Tibial artery (tissue), 4 donors: ENCODE results near the gene CLK3.

Source experiments
- DNase-seq, 2 donors: peaks; one replicate each; pipeline ENCODE4 v3.0.0-alpha.2; 2019
- H3K27ac ChIP-seq, 2 donors: fragments of 200-600 bp; sonication (generic) in 1 of 2; 1 replicate in 1 of 2; 2 replicates in 1 of 2; pipeline ENCODE4 v1.5.1; 2018 to 2019; ENCODE audit warnings: mild to moderate bottlenecking in 1 of 2
- H3K27me3 ChIP-seq, 2 donors: fragments of 200-600 bp; sonication (generic) in 1 of 2; one replicate each; pipeline versions ENCODE4 v1.5.1 to v1.6.0; 2016 to 2019
- H3K36me3 ChIP-seq, 3 donors: fragments of 200-600 bp; sonication (generic) in 2 of 3; one replicate each; pipeline ENCODE4 v1.5.1; 2016 to 2019; ENCODE audit warnings: mild to moderate bottlenecking in 2 of 3
- H3K4me1 ChIP-seq, 4 donors: fragments of 200-600 bp; sonication (generic) in 2 of 4; 1 replicate in 3 of 4; 2 replicates in 1 of 4; pipeline ENCODE4 v1.5.1; 2016 to 2019
- H3K4me3 ChIP-seq, 2 donors: fragments of 200-600 bp; sonication (generic) in 1 of 2; 1 replicate in 1 of 2; 2 replicates in 1 of 2; pipeline ENCODE4 v1.5.1; 2018 to 2019; ENCODE audit warnings: mild to moderate bottlenecking in 2 of 2
- H3K9me3 ChIP-seq, 3 donors: fragments of 200-600 bp; sonication (generic) in 1 of 3; one replicate each; pipeline ENCODE4 v1.5.1; 2016 to 2019
- intact Hi-C: fragments of 100-400 bp; cut with DNase I; formaldehyde crosslinking; loops from one replicate; pipeline ENCODE4 v1.15.0; 2023; ENCODE audit warnings: low total_unique reads
- TF ChIP-seq, protein P1 (sequence below), 2 experiments: fragments of 200-600 bp in 1 of 2; fragments of 450-650 bp in 1 of 2; IDR thresholded peaks; one replicate each; pipeline ENCODE4 v1.5.1; 2017 to 2019; ENCODE audit warnings: antibody characterized with exemption in 2 of 2, mild to moderate bottlenecking in 1 of 2, moderate library complexity in 1 of 2

The CLK3 gene

DNA sequence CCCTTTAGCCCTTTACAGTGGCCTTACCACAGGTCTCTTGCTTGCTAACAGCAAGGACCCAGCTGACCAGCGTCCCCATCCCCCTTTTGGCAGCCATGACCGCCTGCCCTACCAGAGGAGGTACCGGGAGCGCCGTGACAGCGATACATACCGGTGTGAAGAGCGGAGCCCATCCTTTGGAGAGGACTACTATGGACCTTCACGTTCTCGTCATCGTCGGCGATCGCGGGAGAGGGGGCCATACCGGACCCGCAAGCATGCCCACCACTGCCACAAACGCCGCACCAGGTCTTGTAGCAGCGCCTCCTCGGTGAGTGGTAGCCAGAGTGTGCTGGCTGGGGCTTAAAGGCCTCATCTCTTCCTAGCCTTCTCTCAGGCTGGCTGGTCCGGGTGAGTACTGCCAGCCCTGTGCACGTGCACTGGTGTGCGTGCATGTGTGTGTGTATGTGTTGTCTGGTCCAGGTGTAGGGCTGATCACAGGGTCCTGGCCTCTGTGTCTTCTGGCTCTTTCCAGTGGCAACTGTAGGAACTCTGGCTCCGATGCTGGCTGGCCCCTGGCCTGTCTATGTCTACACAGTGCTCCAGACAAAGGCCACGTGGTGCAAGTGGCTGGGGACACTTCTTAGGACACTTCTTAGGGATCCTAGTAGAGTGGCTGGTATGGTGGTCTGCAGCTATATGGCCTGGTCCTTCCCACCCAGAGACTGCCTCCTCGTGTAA, 4.4 kb downstream of the CLK3 start:
- no peaks in the 10 kb centered on the region for H3K9me3 ChIP-seq
- H3K27ac ChIP-seq = no peak overlapping the region
- H3K27me3 ChIP-seq = no peaks in the 10 kb centered on the region
- H3K36me3 ChIP-seq = peaks cover 59 to 64% (median 62%) of the 10 kb centered on the region in 3 donors
- no peak for DNase-seq
- TF ChIP-seq, protein P1, sequence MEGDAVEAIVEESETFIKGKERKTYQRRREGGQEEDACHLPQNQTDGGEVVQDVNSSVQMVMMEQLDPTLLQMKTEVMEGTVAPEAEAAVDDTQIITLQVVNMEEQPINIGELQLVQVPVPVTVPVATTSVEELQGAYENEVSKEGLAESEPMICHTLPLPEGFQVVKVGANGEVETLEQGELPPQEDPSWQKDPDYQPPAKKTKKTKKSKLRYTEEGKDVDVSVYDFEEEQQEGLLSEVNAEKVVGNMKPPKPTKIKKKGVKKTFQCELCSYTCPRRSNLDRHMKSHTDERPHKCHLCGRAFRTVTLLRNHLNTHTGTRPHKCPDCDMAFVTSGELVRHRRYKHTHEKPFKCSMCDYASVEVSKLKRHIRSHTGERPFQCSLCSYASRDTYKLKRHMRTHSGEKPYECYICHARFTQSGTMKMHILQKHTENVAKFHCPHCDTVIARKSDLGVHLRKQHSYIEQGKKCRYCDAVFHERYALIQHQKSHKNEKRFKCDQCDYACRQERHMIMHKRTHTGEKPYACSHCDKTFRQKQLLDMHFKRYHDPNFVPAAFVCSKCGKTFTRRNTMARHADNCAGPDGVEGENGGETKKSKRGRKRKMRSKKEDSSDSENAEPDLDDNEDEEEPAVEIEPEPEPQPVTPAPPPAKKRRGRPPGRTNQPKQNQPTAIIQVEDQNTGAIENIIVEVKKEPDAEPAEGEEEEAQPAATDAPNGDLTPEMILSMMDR (IDR thresholded peaks at IDR 0.05) = no peak
- H3K4me3 ChIP-seq = no peak overlapping the region
- H3K4me1 ChIP-seq = peaks cover 0 to 51% (median 38%) of the 10 kb centered on the region in 4 donors
- intact Hi-C loops = no loop called here

DNA sequence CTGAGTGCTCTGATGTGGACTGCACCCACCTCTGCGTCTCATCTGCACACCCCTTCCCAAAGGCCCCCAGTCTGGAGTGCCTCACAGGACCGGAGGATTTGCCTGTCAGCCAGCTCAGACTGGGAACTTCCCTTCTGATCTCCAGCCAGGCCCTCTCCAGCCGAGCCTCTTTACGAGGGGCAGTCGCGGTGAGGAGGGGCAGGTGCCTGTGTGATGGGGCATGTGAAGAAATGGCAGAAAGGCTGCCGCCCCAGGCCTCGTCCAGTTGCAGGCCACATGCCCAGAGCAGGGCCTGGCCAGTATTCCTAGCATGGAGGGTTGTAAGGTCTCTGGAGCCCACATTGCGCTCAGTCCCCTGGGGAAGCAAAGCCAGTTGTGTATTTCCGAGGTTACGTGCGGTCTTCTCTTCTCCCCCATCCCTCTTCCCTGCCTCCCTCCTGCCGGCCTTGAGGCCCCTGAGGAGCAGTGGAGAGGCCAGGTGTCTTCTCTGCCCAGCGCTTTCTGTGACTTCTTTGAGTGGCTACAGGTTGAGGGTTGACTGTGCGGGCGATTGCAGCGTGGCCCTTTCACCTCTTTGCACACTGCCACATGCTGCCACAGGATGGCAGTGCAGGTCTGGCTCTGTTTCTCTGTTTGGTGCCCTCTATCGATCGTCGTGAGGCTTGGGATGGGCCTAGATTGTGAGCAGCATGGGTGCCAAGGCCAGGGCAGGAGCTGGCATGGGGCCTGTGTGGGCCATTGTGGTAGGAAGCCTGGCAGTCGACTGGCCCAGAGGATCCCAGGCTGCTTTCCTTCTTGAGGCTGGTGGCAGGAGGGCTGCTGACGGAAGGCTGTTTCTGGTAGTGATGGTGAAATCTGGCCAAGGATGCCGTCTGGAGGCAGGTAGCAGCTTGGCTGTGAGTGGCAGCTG, 5.3 kb downstream of the CLK3 start:
- Histone ChIP-seq H3K36me3 (peaks cover 67 to 72% (median 70%) of the 10 kb centered on the region in 3 donors), H3K4me1 (peaks cover 0 to 51% (median 38%) of the 10 kb centered on the region in 4 donors), H3K4me3 (no peak overlapping the region), H3K27me3 (no peaks in the 10 kb centered on the region), H3K27ac (no peak overlapping the region), H3K9me3 (no peaks in the 10 kb centered on the region)
- TF ChIP-seq, protein P1 (IDR thresholded peaks at IDR 0.05) = peak; percentile 52 to 54
- intact Hi-C loops = no loop called here
- peak; percentile 49 to 73 for DNase-seq

DNA sequence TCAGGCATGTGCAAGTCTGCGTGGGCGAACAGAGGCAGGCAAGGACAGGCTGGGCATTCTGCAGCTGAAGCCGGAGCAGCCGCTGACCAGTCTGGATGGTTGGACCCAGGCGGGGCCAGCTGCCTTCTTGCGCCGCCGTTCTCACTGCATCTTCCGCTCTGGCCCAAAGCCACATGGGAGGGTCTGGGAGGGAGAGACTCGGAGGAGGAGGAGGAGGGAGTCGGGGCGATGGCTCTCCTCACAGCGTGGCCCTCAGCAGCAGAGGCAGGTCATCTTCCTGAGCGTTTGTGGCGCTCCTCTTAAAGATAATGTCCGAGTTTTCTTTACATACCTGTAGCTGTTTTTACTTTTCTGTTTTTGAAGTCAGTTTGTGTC, 5.9 kb downstream of the CLK3 start:
- Histone ChIP-seq H3K4me3 (no peak overlapping the region), H3K36me3 (peaks cover 73 to 79% (median 77%) of the 10 kb centered on the region in 3 donors), H3K4me1 (peaks cover 0 to 48% (median 37%) of the 10 kb centered on the region in 4 donors), H3K27ac (no peak overlapping the region), H3K9me3 (no peaks in the 10 kb centered on the region), H3K27me3 (no peaks in the 10 kb centered on the region)
- intact Hi-C loops = no loop called here
- TF ChIP-seq, protein P1 (IDR thresholded peaks at IDR 0.05) = no peak
- peak in 1 of 2 donors; percentile 17 for DNase-seq

DNA sequence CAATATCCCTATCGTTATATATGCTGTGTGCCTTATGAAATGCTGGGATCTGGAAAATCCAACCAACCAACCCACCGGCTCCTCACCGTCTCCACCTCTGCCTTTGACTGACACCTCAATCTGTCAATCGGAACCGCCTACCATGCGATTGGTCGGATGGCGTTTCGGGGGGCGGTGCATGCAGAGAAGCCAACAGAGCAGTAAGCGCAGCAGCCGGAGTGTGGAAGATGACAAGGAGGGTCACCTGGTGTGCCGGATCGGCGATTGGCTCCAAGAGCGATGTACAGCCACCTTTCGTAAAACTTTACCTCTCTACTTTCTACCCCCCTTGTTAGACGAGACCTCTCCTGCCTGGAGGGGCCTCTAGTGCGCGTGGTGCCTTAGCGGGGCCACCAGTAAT, 6.3 kb downstream of the CLK3 start:
- Histone ChIP-seq H3K9me3 (no peaks in the 10 kb centered on the region), H3K4me1 (peaks cover 0 to 44% (median 33%) of the 10 kb centered on the region in 4 donors), H3K27ac (no peak overlapping the region), H3K27me3 (no peaks in the 10 kb centered on the region), H3K36me3 (peaks cover 77 to 83% (median 81%) of the 10 kb centered on the region in 3 donors), H3K4me3 (no peak overlapping the region)
- intact Hi-C loops = no loop called here
- TF ChIP-seq, protein P1 (IDR thresholded peaks at IDR 0.05) = no peak
- DNase-seq = peak in 1 of 2 donors; percentile 22

DNA sequence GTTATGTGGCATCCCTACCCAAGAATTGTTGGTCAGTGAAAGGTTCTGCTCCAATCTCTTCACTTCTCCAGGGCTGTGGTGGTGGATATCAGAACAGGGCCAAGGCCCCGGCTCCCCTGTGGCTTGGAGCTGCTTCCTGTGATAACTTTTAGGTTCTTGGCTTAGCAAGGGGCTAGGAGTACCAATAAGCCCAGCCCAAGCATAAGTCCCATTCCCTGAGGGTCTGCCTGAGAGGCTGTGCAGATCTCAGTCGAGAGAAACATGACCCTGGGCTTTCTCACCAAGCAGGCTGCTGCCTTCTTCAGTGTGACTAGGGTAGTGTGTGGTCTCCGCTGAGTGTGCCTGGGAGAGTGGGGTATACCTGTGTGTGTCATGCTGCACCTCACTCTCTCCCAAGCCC, 7.1 kb downstream of the CLK3 start:
- no peak overlapping the region for H3K27ac ChIP-seq
- intact Hi-C loops = no loop called here
- H3K36me3 ChIP-seq = peaks cover 85 to 91% (median 89%) of the 10 kb centered on the region in 3 donors
- no peaks in the 10 kb centered on the region for H3K9me3 ChIP-seq
- H3K4me1 ChIP-seq = peaks cover 0 to 36% (median 25%) of the 10 kb centered on the region in 4 donors
- H3K27me3 ChIP-seq = no peaks in the 10 kb centered on the region
- no peak overlapping the region for H3K4me3 ChIP-seq
- DNase-seq = no peak
- TF ChIP-seq, protein P1 (IDR thresholded peaks at IDR 0.05) = no peak
